Thoracic aorta (tissue), 2 donors: ENCODE results near the gene ATG2A. TPM values are rescaled to one million over a fixed set of nuclear protein-coding genes. Genes with fewer than 3 reads are reported as not detected.
A peak's percentile ranks its signal among the peaks of the same experiment; 100 is the strongest.

Experiments
- ATAC-seq: fragments of 150-250 bp; one replicate; pipeline ENCODE4 v1.8.0; 2017; ENCODE audit warnings: low read depth; ENCODE audit not compliant: insufficient number of reproducible peaks, low FRiP score
- DNase-seq: peaks from one replicate; pipeline ENCODE4 v3.0.0-alpha.2; 2020; ENCODE audit warnings: low spot score
- H3K27ac ChIP-seq, 2 donors: fragments of 200-600 bp; sonication (generic); 1 replicate in 1 of 2; 2 replicates in 1 of 2; pipeline ENCODE4 v1.5.1; 2016; ENCODE audit warnings: mild to moderate bottlenecking in 2 of 2, moderate library complexity in 2 of 2
- H3K27me3 ChIP-seq: fragments of 200-600 bp; sonication (generic); replicated peaks from 2 replicates; pipeline ENCODE4 v1.6.0; 2016; ENCODE audit warnings: mild to moderate bottlenecking; ENCODE audit not compliant: insufficient read depth
- H3K36me3 ChIP-seq: fragments of 200-600 bp; sonication (generic); one replicate; pipeline ENCODE4 v1.5.1; 2016
- H3K4me1 ChIP-seq, 2 donors: fragments of 200-600 bp; sonication (generic); 1 replicate in 1 of 2; 2 replicates in 1 of 2; pipeline versions ENCODE4 v1.5.1 to v1.6.0; 2016; ENCODE audit warnings: low read depth in 2 of 2, mild to moderate bottlenecking in 1 of 2; ENCODE audit not compliant: control insufficient read depth in 1 of 2
- H3K4me3 ChIP-seq: fragments of 200-600 bp; sonication (generic); 2 replicates; pipeline ENCODE4 v1.5.1; 2016; ENCODE audit warnings: mild to moderate bottlenecking
- H3K9me3 ChIP-seq: fragments of 200-600 bp; sonication (generic); 2 replicates; pipeline ENCODE4 v1.5.1; 2016
- total RNA-seq, 2 donors: library from RNA; depleted of rRNA; stranded (reverse); fragments of >200 nt; gene quantifications; one replicate each; pipeline versions ENCODE4 v1.1.0 to v1.2.3, GENCODE V29; 2016
- TF ChIP-seq, protein P1 (sequence below): fragments of 200-600 bp; sonication (generic); IDR thresholded peaks from one replicate; pipeline ENCODE4 v1.5.1; 2019; ENCODE audit warnings: antibody characterized with exemption

ATG2A gene
- total RNA-seq, 2 donors from 2014 or later, result 18.5 to 35.2 TPM

GRCh38 chr11:64929625-64930024, 12.6 kb upstream of the ATG2A start:
- DNase-seq (no peak), ATAC-seq (no peak)
- no peaks in the 10 kb centered on the region for H3K27me3 ChIP-seq
- no peaks in the 10 kb centered on the region for H3K9me3 ChIP-seq
- H3K27ac ChIP-seq, result no peak overlapping the region
- peaks cover 63% of the 10 kb centered on the region for H3K36me3 ChIP-seq
- H3K4me3 ChIP-seq, result no peak overlapping the region
- H3K4me1 ChIP-seq, result peaks cover 13 to 16% of the 10 kb centered on the region in 2 donors
- TF ChIP-seq, protein P1, sequence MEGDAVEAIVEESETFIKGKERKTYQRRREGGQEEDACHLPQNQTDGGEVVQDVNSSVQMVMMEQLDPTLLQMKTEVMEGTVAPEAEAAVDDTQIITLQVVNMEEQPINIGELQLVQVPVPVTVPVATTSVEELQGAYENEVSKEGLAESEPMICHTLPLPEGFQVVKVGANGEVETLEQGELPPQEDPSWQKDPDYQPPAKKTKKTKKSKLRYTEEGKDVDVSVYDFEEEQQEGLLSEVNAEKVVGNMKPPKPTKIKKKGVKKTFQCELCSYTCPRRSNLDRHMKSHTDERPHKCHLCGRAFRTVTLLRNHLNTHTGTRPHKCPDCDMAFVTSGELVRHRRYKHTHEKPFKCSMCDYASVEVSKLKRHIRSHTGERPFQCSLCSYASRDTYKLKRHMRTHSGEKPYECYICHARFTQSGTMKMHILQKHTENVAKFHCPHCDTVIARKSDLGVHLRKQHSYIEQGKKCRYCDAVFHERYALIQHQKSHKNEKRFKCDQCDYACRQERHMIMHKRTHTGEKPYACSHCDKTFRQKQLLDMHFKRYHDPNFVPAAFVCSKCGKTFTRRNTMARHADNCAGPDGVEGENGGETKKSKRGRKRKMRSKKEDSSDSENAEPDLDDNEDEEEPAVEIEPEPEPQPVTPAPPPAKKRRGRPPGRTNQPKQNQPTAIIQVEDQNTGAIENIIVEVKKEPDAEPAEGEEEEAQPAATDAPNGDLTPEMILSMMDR, result no peak

GRCh38 chr11:64928957-64929356, 11.9 kb upstream of the ATG2A start:
- Histone ChIP-seq H3K27me3 (no peaks in the 10 kb centered on the region), H3K4me3 (no peak overlapping the region), H3K9me3 (no peaks in the 10 kb centered on the region), H3K27ac (no peak overlapping the region), H3K4me1 (peaks cover 13 to 16% of the 10 kb centered on the region in 2 donors), H3K36me3 (peaks cover 63% of the 10 kb centered on the region)
- DNase-seq, result no peak
- no peak for ATAC-seq
- TF ChIP-seq, protein P1, result no peak

- TF ChIP-seq, protein P1, result no peak
- H3K36me3 ChIP-seq, result peaks cover 47% of the 10 kb centered on the region
- H3K9me3 ChIP-seq, result no peaks in the 10 kb centered on the region
- ATAC-seq (no peak), DNase-seq (no peak)
- no peak overlapping the region for H3K27ac ChIP-seq
- no peak overlapping the region for H3K4me3 ChIP-seq
- peaks cover 17 to 23% of the 10 kb centered on the region in 2 donors for H3K4me1 ChIP-seq
- H3K27me3 ChIP-seq, result no peaks in the 10 kb centered on the region
These were observed 9.7 kb upstream of the ATG2A start for GRCh38 chr11:64926689-64927088.

DNA sequence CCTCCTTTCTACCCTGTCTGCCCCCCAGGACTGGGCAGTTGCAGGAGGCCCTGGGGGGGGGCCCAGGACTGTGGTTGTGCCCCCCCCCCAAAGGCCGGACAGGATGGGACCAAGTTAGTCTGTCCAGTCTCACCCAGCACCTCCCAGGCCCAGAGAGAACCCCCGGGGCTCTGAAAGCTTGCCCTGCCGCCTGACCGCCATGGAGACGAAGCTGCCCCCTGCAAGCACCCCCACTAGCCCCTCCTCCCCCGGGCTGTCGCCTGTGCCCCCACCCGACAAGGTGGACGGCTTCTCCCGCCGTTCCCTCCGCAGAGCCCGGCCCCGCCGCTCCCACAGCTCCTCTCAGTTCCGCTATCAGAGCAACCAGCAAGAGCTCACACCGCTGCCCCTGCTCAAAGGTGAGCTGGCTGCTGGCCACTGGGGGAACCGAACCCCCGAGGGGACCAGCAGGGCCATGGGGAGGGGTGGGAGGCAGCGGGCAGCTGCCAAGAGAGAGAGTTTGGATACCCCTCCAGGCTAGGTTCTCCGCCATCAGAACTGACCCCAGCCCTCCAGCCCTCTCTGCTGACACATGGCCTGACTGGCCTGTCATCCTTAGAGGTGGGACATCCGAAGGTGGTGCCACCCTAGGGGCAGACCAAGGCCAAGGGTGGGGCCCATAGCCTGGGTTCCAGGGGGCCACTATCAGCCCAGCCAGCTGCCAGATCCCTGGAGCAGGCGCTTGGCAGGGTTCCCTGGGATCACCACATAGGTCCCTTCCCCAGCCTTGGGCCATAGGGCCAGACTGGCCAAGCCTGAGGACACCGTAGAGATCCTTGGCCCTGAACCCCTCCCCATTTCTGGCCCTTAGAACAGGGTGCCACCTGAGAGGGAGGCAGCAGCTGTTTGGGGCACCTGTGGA, 8.8 kb upstream of the ATG2A start:
- DNase-seq, result no peak
- Histone ChIP-seq H3K4me1 (peaks cover 17 to 23% of the 10 kb centered on the region in 2 donors), H3K9me3 (no peaks in the 10 kb centered on the region), H3K4me3 (peak overlapping the region; percentile 85), H3K27ac (no peak overlapping the region), H3K36me3 (peaks cover 38% of the 10 kb centered on the region), H3K27me3 (no peaks in the 10 kb centered on the region)
- ATAC-seq, result no peak
- TF ChIP-seq, protein P1, result no peak

GRCh38 chr11:64924910-64925284, 7.9 kb upstream of the ATG2A start:
- Histone ChIP-seq H3K9me3 (no peaks in the 10 kb centered on the region), H3K27me3 (no peaks in the 10 kb centered on the region), H3K4me1 (peaks cover 17 to 23% of the 10 kb centered on the region in 2 donors), H3K27ac (peak overlapping the region; percentile 93 to 97), H3K4me3 (peak overlapping the region; percentile 85), H3K36me3 (peaks cover 29% of the 10 kb centered on the region)
- ATAC-seq (peak; percentile 23), DNase-seq (no peak)
- TF ChIP-seq, protein P1, result no peak
